Parathyroid adenoma (tissue), 2 donors: Measurements from ENCODE around the gene VDAC1.

Source experiments
- H2AFZ ChIP-seq: fragments of 300-600 bp; sonication (generic); one replicate; pipeline ENCODE4 v1.7.0; 2017; ENCODE audit warnings: antibody characterized with exemption, mild to moderate bottlenecking
- H3K27ac ChIP-seq: fragments of 300-600 bp; sonication (generic); one replicate; pipeline ENCODE4 v1.7.0; 2017
- H3K27me3 ChIP-seq: fragments of 300-600 bp; sonication (generic); one replicate; pipeline ENCODE4 v1.7.0; 2017; ENCODE audit warnings: low read length; ENCODE audit not compliant: control insufficient read depth, insufficient read depth
- H3K36me3 ChIP-seq: fragments of 300-600 bp; sonication (generic); one replicate; pipeline ENCODE4 v1.7.0; 2017; ENCODE audit warnings: low read length; ENCODE audit not compliant: control insufficient read depth, insufficient read depth
- H3K4me1 ChIP-seq: fragments of 300-600 bp; sonication (generic); one replicate; pipeline ENCODE4 v1.7.0; 2017; ENCODE audit warnings: control low read depth
- H3K4me2 ChIP-seq: fragments of 300-600 bp; sonication (generic); one replicate; pipeline ENCODE4 v1.7.0; 2017; ENCODE audit warnings: low read length
- H3K4me3 ChIP-seq: fragments of 300-600 bp; sonication (generic); one replicate; pipeline ENCODE4 v1.7.0; 2017; ENCODE audit warnings: low read depth, low read length
- H3K79me2 ChIP-seq: fragments of 300-600 bp; sonication (generic); one replicate; pipeline ENCODE4 v1.7.0; 2017; ENCODE audit warnings: control low read depth
- H3K9ac ChIP-seq: fragments of 300-600 bp; sonication (generic); one replicate; pipeline ENCODE4 v1.7.0; 2017; ENCODE audit warnings: mild to moderate bottlenecking
- H3K9me3 ChIP-seq: fragments of 300-600 bp; sonication (generic); one replicate; pipeline ENCODE4 v1.7.0; 2017; ENCODE audit warnings: low read length; ENCODE audit not compliant: control insufficient read depth
- CTCF ChIP-seq: fragments of 300-600 bp; sonication (generic); IDR thresholded peaks from one replicate; pipeline ENCODE4 v1.7.0; 2017; ENCODE audit warnings: antibody characterized with exemption, mild to moderate bottlenecking
- donor health status: primary hyperparathyroidism.

Gene VDAC1

DNA sequence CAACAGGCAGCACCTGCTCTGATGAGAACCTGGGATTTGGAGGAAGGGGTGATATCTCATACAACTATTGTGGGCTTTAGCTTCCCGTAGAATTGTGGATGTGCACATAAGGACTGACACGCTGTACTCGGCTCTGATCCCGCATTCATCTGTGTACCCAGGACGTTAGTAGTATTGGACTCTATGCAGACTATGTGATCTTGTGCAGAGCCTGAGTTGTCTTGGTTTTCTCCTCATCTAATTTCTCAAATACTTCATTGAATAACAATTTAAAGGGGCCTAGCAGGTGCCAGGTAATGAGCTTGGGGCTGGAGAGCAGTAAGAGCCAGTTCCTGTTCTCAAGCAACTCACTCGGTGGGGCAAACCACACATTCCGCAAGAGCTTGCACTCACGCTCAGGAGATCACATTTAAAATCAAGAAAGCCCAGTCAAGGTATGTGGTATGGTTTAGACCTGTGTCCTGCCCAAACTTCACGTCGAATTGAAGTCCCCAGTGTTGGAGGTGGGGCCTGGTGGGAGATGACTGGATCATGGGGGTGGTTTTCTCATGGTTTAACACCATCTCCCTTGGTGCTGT is 51.1 kb downstream of the VDAC1 start:
- no peaks in the 10 kb centered on the region for H3K27me3 ChIP-seq
- no peaks in the 10 kb centered on the region for H3K36me3 ChIP-seq
- TF ChIP-seq CTCF = no peak
- no peaks in the 10 kb centered on the region for H3K79me2 ChIP-seq
- H2AFZ ChIP-seq = no peak overlapping the region
- H3K9me3 ChIP-seq = no peaks in the 10 kb centered on the region
- H3K27ac ChIP-seq = no peak overlapping the region
- no peak overlapping the region for H3K4me3 ChIP-seq
- H3K4me1 ChIP-seq = no peaks in the 10 kb centered on the region
- no peak overlapping the region for H3K4me2 ChIP-seq
- no peak overlapping the region for H3K9ac ChIP-seq

DNA sequence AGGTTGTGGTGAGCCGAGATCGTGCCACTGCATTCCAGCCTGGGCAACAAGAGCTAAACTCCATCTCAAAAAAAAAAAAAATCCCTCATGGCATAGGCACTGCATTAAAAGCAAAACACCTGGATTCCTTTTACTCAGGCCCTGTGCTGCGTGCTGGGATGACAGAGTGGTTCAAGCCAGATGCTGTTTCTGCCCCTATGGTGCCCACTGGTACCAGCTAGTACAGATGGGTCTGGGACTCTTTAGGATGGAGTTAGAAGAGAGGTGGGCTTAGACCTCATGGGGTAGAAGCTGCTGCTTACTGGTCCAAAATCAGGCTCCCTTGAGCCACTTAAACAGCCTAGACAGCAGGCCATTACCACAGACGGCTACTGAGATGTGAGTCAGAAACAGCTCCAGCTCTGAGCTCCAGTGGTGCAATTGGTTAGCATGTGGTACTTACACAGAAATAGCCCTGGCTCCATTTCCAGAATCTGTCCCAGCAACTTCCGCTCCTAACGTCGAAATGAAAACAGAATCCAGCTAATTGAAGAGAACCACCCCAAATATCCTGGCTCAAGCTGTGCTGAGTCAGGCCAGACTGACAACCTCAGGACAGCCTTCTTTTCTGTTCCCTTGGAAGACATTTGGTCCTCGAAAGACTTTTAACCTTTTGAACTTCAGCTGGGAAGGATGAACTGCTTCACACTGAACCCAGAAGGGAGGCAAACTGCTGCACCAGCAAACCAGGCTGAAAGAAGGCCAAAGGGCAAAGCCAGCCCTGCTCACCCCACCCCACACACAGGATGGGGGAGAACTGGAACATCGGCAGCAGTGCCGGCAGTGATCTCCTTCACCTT is 51.8 kb downstream of the VDAC1 start:
- no peak overlapping the region for H2AFZ ChIP-seq
- no peaks in the 10 kb centered on the region for H3K27me3 ChIP-seq
- H3K27ac ChIP-seq = peak overlapping the region; percentile 8
- H3K79me2 ChIP-seq = no peaks in the 10 kb centered on the region
- TF ChIP-seq CTCF = no peak
- no peak overlapping the region for H3K4me2 ChIP-seq
- H3K4me1 ChIP-seq = no peaks in the 10 kb centered on the region
- no peak overlapping the region for H3K9ac ChIP-seq
- no peak overlapping the region for H3K4me3 ChIP-seq
- H3K9me3 ChIP-seq = no peaks in the 10 kb centered on the region
- no peaks in the 10 kb centered on the region for H3K36me3 ChIP-seq

- no peak overlapping the region for H3K27ac ChIP-seq
- no peak overlapping the region for H2AFZ ChIP-seq
- H3K9ac ChIP-seq = no peak overlapping the region
- H3K36me3 ChIP-seq = no peaks in the 10 kb centered on the region
- H3K9me3 ChIP-seq = no peaks in the 10 kb centered on the region
- TF ChIP-seq CTCF = no peak
- H3K4me2 ChIP-seq = no peak overlapping the region
- H3K4me3 ChIP-seq = no peak overlapping the region
- no peaks in the 10 kb centered on the region for H3K4me1 ChIP-seq
- no peaks in the 10 kb centered on the region for H3K79me2 ChIP-seq
- H3K27me3 ChIP-seq = no peaks in the 10 kb centered on the region
Measured at GRCh38 chr5:133950821-133951612, 53.8 kb downstream of the VDAC1 start.

DNA sequence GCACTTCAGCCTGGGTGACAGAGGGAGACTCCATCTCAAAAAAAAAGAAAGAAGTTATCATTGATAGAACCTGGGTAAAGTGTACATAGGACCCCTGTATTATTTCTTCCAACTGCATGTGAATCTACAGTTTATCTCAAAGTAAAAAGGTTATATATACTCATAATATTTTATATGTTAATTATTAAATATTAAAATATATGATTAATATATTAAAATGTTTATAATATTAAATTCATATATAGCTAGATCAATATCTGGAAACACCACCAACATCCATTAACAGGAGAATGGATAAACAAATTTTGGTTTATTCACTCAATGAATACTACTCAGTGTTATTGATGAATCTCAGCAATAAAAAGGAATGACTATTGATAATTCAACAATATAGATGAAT is 56.1 kb downstream of the VDAC1 start:
- no peak overlapping the region for H2AFZ ChIP-seq
- H3K9me3 ChIP-seq = no peaks in the 10 kb centered on the region
- no peak for TF ChIP-seq CTCF
- H3K27ac ChIP-seq = no peak overlapping the region
- H3K27me3 ChIP-seq = no peaks in the 10 kb centered on the region
- no peaks in the 10 kb centered on the region for H3K4me1 ChIP-seq
- H3K4me2 ChIP-seq = no peak overlapping the region
- no peak overlapping the region for H3K9ac ChIP-seq
- no peak overlapping the region for H3K4me3 ChIP-seq
- no peaks in the 10 kb centered on the region for H3K79me2 ChIP-seq
- H3K36me3 ChIP-seq = no peaks in the 10 kb centered on the region
